Measurements from ENCODE around the gene SIGLEC11.

DNA sequence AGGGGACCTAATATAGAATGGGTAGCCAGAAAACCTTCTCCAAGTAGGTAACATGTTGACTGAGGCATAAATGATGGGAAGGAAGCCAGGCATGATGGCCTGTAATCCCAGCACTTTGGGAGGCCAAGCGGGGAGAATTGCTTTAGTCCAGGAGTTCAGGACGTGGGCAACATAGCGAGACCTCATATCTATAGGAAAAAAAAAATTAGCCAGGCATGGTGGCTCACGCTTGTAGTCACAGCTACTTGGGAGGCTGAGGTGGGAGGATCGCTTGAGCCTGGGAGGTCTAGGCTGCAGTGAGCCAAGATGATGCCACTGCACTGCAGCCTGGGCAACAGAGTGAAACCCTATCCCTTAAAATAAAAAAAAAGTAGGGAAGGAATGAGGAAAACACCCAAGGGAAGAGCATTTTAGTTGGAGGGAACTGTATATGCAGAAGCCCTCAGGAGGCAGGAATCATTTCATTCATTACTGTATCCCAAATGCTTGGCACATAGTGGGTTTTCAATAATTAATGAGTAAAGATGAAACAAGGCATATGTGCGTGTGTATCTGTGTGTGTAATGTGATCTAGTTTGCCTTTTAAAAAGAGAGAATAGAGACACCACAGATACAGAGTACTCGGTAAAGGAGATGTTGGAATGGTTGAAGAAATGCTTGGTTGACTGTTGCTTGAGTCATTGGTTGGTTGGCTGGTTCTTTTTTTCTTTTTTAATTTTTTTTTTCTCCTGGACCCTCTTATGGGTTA is 29.5 kb downstream of the SIGLEC11 start:
- TF ChIP-seq ISL1 (CRISPR knock-in tag; IDR thresholded peaks at IDR 0.05) (no peak), SNAI2 (CRISPR knock-in tag; IDR thresholded peaks at IDR 0.05) (no peak)
